ENCODE results near the gene TKTL1. TPM values are rescaled to one million over a fixed set of nuclear protein-coding genes. Genes with fewer than 3 reads are reported as not detected.
"Not testable (repeated sequence)": the region's sequence is repeated elsewhere in the genome, so short reads cannot be mapped to it uniquely, and the experiment has no call there.

The TKTL1 gene, protein sequence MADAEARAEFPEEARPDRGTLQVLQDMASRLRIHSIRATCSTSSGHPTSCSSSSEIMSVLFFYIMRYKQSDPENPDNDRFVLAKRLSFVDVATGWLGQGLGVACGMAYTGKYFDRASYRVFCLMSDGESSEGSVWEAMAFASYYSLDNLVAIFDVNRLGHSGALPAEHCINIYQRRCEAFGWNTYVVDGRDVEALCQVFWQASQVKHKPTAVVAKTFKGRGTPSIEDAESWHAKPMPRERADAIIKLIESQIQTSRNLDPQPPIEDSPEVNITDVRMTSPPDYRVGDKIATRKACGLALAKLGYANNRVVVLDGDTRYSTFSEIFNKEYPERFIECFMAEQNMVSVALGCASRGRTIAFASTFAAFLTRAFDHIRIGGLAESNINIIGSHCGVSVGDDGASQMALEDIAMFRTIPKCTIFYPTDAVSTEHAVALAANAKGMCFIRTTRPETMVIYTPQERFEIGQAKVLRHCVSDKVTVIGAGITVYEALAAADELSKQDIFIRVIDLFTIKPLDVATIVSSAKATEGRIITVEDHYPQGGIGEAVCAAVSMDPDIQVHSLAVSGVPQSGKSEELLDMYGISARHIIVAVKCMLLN
- 1.1 TPM in 1 of 2 replicates, not detected in the other for polyA plus RNA-seq (2014; cell fraction: cytosol; rRNA removed)
- polyA plus RNA-seq (2014; cell fraction: nucleus; rRNA removed) = 0.28 TPM in 1 of 2 replicates, not detected in the other

DNA sequence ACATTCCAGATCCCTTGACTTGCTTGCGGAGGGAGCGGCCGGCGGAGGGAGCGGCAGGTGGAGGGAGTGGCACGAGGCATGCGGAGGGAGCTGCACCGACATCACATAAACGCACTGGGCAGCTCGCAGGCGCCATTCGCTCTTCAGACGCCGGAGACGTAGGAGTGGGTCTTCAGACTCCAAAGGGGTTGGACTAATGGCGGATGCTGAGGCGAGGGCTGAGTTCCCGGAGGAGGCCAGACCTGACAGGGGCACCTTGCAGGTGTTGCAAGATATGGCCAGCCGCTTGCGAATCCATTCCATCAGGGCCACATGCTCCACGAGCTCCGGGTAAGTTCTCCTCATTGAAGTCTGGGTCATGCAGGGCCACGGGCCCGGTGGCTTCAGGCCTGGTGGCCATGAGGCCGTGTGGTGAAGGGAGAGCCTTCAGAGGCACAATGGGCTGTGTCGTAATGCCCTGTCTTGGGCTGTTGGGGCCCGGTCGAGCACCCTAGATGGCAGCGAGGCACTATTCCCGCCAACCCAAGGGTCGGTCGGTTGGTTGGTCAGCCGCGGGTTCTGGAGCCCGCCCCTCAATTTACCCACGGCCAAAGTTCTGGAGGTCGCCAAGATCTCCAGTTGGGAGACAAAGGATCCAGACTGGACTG is at the start of gene TKTL1:
TSS of gene TKTL1 (plus strand) at position 132 of the 647 bp plus-strand sequence. CDS start at position 197, 65 bp downstream.
- no peak for DNase-seq (ENCODE audit: low spot score)

DNA sequence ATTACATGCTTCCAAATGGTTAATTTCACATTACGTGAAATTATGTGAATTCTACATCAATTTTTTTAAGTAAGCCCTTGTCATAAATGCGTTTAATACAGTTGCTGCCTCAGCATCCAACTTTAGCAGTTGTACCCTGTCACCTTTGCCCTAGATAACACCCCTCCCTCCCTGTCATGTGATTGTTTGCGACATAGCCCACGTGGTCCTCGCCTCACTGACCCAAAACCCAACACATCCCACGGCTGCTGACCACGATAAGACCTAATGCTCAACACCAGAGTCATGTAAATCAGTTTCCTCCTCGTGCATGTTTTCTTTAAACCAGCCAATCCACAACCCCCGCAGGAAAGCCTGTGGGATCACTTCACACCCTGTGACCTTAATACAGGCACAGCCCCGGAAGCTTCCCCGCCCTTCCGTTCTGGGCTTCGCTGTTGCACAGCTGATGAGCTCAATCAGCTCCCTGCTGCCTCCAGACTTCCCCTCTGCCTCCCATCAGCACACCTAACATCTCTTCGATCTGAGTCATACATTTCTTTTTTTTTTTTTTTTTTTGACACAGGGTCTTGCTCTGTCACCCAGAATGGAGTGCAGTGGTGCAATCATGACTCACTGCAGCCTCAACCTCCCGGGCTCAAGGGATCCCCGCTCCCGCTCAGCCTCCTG is 48.1 kb upstream of the TKTL1 start:
- DNase-seq (ENCODE audit: low spot score) = not testable (repeated sequence)

DNA sequence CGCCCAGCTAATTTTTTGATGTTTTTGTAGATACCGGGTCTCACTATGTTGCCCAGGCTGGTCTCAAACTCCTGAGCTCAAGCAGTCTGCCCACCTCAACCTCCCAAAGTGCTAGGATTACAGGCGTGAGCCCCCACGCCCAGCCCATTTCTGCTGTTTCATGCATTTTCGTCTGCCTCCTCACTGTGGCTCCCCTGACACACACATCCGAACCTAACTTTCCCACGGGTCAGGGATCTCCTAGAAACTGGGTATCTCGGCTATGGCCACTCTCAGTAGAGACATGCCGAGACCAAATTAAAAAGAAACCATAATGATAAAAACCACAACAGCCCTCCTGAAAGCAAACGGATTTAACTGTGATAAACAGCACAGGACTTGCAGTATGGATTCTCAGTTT is 47.5 kb upstream of the TKTL1 start:
- not testable (repeated sequence) for DNase-seq (ENCODE audit: low spot score)

DNA sequence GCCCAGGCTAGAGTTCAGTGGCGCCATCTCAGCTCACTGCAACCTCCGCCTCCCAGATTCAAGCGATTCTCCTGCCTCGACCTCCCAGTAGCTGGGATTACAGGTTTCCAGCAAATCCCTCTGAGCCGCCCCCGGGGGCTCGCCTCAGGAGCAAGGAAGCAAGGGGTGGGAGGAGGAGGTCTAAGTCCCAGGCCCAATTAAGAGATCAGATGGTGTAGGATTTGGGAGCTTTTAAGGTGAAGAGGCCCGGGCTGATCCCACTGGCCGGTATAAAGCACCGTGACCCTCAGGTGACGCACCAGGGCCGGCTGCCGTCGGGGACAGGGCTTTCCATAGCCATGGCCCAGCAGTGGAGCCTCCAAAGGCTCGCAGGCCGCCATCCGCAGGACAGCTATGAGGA is 38.3 kb upstream of the TKTL1 start, which contains the start of gene OPN1MW3:
TSS of gene OPN1MW3 (plus strand) at position 301 of the 400 bp plus-strand sequence. CDS start at position 339, 38 bp downstream.
- not testable (repeated sequence) for DNase-seq (ENCODE audit: low spot score)

DNA sequence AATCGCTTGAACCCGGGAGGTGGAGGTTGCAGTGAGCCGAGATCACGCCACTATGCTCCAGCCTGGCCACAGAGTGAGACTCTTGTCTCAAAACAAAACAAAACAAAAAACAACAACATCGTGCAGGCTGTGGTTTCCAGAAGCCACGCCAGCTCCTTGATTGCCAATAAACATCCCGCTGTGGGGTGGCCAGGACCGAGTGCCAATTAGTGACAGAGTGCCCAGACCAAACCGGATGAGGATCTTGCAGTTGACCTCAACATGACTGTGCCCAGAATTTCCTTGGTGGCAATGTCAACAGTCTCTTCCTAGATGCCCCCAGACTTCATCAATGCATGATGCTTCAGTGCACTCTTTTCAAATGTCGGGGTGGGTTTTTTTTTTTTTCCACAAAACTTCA is 36.9 kb upstream of the TKTL1 start:
- not testable (repeated sequence) for DNase-seq (ENCODE audit: low spot score)

DNA sequence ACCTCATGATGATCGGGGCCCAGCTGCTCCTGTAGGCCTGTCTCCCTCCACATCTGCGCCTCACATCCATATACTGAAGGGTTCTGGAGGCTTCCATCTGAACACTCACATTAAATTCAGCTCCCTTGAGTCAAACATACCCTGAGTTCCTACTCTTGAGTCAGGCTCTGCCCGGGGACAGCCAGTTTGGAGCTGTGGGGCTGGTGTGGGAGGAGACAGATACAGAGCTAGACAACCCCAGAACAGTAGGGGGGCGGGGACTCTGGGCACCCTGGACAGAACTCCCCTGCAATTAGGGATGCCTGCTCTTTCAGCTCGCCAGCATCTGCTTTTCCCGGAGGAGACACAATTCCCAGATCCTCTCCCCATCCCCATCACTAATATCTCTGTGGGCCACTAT is 32.5 kb upstream of the TKTL1 start:
- DNase-seq (ENCODE audit: low spot score) = not testable (repeated sequence)

DNA sequence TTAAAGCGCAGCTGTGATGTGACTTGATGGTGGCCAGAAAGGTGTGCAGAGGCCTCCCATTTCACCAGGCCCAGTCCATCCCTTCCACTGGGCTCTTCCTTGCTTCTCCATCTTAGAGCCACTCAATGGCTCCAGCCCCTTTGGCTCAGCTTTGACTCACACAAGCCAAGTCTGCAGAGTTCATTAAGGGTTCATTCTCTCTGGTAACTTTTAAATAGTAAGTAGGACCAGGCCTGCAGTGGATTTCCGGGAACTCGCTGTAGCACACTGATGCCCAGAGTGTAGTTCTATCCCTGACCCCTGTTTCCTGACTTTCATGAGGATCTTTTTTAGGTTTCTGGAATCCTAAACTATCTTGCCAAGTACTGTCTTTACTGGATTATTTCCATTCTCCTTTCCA is 26.4 kb upstream of the TKTL1 start:
- not testable (repeated sequence) for DNase-seq (ENCODE audit: low spot score)

DNA sequence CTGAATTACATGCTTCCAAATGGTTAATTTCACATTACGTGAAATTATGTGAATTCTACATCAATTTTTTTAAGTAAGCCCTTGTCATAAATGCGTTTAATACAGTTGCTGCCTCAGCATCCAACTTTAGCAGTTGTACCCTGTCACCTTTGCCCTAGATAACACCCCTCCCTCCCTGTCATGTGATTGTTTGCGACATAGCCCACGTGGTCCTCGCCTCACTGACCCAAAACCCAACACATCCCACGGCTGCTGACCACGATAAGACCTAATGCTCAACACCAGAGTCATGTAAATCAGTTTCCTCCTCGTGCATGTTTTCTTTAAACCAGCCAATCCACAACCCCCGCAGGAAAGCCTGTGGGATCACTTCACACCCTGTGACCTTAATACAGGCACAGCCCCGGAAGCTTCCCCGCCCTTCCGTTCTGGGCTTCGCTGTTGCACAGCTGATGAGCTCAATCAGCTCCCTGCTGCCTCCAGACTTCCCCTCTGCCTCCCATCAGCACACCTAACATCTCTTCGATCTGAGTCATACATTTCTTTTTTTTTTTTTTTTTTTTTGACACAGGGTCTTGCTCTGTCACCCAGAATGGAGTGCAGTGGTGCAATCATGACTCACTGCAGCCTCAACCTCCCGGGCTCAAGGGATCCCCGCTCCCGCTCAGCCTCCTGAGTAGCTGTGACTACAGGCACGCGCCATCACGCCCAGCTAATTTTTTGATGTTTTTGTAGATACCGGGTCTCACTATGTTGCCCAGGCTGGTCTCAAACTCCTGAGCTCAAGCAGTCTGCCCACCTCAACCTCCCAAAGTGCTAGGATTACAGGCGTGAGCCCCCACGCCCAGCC is 10.9 kb upstream of the TKTL1 start:
- DNase-seq (ENCODE audit: low spot score) = not testable (repeated sequence)

DNA sequence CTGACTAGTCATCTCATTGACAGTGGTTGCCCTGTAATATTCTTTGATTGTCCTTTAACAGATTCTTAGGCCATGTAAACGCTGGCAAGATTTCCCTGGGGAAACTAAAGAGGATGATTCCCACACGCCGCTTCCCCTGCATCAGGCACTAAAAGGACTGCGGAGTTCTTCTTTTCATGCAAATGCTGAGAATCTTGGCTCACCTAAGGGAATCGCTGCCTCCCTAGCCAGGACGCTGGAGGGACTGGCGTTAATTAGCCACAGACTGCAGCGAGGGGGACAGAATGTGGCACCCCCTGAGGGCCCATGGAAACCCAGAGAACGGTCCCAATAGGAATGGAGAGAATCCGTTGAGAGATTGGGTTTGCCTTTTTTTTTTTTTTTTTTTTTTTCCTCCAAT is 9.2 kb upstream of the TKTL1 start:
- not testable (repeated sequence) for DNase-seq (ENCODE audit: low spot score)

DNA sequence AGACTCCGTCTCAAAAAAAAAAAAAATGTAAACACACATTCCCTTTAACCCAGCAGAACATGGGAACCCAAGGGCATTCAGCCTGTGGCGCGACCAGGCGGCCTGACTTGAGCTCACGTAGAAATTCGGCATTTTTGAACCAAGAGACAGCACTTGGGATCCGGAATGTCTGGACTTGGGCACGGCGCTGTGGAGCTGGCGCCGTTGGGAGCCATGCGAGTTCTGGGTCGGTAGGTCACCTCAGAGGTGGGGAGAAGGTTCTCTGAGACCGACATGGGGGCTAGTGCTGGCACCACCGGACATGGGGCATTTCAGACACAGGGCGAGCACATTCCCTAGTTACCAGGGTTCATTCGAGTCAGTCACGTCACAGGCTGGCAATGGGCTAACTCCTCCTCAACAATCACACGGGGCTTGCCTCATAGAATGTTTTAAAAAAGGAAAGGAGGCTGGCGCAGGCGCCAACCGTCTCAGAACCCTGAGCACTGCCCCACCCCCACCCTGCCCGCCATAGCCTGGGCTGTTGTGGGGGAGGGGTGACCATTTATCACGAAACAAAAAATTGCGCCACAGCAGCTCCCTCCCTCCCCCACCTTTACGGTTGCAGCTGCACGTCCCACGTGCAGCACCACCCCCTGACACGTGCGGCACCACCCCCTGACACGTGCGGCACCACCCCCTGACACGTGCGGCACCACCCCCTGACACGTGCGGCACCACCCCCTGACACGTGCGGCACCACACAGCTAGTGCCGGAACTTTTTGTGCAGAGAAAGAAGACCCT is 612 bp upstream of the TKTL1 start, which contains the start of gene TEX28:
TSS of gene TEX28 (minus strand) at position 334 of the 784 bp plus-strand sequence. CDS start 3,007 bp downstream, outside the sequence.
- DNase-seq (ENCODE audit: low spot score) = no peak

DNA sequence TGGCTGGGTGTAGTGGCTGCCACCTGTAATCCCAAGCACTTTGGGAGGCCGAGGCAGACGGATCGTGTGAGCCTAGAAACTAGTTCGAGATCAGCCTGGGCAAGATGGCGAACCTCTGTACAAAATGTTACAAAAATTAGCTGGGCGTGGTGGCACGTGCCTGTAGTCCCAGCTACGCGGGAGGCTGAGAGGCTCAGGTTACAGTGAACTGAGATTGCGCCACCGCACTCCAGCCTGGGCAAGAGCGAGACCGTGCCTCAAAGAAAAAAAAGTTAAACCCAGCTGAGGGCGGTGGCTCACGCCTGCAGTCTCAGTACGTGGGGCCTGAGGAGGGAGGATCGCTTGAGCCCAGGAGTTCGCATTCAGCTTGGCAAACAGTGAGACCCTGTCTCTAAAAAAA is 1.1 kb downstream of the TKTL1 start:
- DNase-seq (ENCODE audit: low spot score) = no peak

DNA sequence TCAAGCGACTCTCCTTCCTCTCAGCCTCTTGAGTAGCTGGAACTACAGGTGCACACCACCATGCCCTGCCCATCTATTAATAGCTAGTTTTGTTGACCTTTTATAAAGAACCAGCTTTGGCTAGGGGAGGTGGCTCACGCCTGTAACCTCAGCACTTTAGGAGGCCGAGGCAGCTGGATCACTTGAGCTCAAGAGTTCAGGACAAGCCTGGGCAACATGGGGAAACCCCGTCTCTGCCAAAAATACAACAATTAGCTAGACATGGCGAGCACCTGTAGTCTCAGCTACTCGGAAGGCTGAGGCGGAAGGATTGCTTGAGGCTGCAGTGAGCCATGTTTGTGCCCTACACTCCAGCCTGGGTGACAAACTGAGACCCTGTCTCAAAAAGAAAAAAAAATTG is 2.7 kb downstream of the TKTL1 start:
- no peak for DNase-seq (ENCODE audit: low spot score)

DNA sequence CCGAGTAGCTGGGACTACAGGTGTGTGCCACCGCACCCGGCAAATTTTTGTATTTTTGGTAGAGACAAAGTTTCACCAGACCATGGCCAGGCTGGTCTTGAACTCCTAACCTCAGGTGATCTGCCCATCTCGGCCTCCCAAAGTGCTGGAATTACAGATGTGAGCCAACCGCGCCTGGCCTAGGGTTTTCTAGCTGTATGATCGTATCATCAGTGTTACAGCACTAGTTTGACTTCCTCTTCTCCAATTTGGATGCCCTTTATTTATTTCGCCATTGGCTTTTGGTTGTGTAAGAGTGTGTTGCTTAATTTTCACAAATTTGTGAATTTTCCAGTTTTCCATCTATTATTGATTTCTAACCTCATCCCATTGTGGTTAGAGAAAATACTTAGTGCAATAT is 5.2 kb downstream of the TKTL1 start:
- no peak for DNase-seq (ENCODE audit: low spot score)

DNA sequence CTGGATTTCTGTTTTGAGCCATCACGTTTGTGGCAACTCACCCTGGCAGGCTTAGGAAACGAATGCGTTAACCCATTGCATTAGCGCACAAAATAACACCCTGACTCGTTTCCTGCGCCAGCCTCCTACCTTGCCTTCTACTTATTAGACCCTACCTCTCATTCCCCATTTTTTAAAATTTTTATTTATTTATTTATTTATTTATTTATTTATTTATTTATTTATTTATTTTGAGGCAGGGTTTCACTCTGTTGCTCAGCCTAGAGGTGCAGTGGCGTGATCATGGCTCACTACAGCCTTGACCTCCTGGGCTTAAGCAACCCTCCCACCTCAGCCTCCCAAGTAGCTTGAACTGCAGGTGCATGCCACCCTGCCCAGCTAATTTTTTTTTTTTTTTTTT is 7.4 kb downstream of the TKTL1 start:
- DNase-seq (ENCODE audit: low spot score) = not testable (repeated sequence)

DNA sequence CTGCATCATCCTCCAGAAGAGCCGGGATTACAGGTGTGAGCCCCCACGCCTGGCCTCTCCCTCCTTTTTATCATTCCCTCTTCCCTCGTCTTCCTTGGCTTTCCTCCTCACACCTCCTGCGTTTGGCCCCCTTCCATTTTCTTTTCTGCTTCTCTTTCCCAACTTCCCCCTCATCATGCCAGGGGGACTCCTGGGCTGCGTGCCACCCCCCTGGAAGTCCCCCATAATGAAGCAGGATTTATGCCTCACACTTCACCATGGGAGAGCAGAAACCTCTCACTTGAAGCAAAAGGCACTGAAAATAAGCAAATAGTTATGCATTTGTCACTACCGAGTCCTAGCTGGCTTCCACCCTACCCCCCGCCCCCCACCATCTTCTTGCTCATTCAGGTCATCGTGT is 7.9 kb downstream of the TKTL1 start:
- DNase-seq (ENCODE audit: low spot score) = no peak

DNA sequence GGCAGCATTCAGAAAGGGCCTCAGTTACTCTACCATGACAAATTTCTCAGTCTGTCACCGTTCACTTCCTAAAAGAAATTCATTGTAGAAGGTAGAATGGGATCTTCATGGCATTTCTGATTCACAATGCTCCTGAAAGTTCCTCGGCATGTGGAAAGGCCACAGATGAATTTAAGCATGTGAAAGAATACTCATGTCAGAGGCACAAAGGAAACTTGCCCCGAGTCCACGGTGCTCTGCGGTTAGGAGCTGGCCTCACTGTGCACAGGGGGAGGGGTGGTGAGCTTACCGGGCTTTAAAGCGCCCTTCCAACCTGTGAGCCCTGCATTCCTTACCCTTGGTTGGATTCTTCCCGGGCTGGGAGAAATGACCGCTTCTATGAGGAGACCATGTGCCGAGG is 9.3 kb downstream of the TKTL1 start:
- no peak for DNase-seq (ENCODE audit: low spot score)

DNA sequence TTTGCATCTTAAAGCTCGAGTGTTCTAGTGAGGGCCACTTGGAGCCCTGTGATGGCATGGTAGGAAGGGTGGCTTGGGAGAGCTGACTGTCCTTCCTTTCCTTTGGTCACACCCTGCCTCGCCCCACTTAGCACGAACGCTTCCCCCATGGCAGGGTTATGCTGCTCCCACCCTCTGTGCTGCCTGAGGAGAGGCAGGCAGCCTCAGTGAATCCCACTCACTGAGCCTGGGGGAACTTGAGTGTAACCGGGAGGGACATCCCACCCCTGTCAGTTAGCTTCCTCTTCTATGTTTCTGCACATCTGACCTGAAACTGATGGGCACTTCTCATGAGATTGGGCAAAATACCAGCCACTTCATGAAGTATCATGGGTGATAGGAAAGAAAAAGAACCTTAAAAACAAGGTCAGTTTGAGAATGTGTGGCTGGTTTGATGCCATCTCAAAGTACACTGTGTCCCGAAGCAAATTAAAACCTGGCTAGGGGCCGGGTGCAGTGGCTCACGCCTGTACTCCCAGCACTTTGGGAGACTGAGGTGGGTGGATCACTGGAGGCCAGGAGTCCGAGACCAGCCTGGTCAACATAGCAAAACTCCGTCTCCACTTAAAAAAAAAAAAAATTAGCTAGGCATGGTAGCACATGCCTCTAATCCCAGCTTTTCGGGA is 10.1 kb downstream of the TKTL1 start:
- no peak for DNase-seq (ENCODE audit: low spot score)

DNA sequence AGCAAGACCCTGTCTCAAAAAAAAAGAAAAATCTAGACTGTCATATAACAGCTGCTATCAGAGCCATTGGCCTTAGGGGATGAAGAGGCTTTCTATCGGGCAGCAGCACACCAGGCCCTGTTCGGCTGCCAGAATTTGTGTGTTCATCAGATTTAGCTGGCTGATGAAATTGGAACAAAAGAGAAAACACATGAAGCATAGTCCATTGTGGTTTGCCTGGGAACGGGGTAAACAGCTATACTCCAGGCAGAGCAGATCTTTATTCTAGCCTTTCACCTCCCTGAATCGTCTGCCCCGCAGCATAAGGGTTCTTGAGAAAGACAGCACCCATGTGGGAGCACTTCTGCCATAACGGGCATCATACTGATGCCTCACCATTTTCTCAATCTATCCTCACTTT is 11.6 kb downstream of the TKTL1 start:
- no peak for DNase-seq (ENCODE audit: low spot score)
